Thyroid gland (tissue), 4 donors: ENCODE measurements around the gene NALCN.

ENCODE experiments used
- CTCF ChIP-seq, 6 experiments: fragments of 200-600 bp in 3 of 6; fragments of 450-650 bp in 3 of 6; sonication (generic) in 3 of 6; IDR thresholded peaks; one replicate each; pipeline ENCODE4 v1.5.1; 2016 to 2019; ENCODE audit warnings: antibody characterized with exemption in 6 of 6, mild to moderate bottlenecking in 2 of 6, inconsistent platforms in 1 of 6, moderate library complexity in 1 of 6
- POLR2A ChIP-seq, 2 donors: fragments of 450-650 bp; IDR thresholded peaks; one replicate each; pipeline ENCODE4 v1.6.1; 2017; ENCODE audit warnings: antibody characterized with exemption in 2 of 2, mild to moderate bottlenecking in 2 of 2, moderate library complexity in 1 of 2

DNA sequence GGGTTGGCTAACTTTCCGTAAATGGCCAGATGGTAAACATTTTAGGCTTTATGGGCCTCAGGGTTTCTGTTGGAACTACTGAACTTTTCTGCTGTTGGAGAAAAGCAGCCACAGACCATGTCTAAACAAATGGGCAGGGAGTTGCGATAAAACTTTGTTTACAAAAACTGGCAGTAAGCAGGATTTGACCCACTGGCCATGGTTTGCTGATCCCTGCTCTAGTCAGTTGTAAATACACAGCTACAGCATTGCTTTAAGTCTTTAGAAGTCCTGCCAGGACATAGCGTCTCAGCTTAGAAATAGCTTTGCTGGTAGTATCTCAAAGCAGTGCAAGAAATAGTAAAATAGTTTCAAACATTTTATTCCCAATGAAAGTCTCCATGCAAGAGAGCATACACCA, 88.4 kb downstream of the NALCN start:
- TF ChIP-seq CTCF (IDR thresholded peaks at IDR 0.05) (no peak), POLR2A (IDR thresholded peaks at IDR 0.05) (no peak)
